HG02884 (cell line): ENCODE data around the gene IRAK3.
A peak's percentile ranks its signal among the peaks of the same experiment; 100 is the strongest.

Experiments
- ATAC-seq: cut with Tn5 transposase; IDR thresholded peaks from one replicate; pipeline ENCODE4 v1.9.1; 2021; ENCODE audit warnings: mild to moderate bottlenecking, moderate library complexity; ENCODE audit not compliant: unreplicated experiment

The IRAK3 gene

DNA sequence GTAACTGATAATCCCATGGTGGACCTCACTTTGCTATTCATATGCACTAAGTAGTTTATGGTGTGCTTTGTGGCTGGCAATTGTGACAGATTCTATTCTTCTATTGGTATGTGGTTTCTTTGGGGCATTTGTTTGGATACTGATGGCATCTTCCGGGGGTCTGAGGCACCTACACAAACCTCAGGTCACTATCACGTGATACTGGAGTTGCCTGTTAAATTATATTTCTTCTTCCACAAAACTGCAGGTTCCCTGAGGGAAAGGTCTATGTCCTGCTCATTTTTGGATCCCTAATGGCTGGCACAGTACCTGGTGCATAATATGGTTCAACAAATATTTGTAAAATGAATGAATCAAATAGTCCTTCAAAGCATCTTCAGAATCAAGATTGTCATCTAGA is 63.8 kb downstream of the IRAK3 start:
- no peak for ATAC-seq

DNA sequence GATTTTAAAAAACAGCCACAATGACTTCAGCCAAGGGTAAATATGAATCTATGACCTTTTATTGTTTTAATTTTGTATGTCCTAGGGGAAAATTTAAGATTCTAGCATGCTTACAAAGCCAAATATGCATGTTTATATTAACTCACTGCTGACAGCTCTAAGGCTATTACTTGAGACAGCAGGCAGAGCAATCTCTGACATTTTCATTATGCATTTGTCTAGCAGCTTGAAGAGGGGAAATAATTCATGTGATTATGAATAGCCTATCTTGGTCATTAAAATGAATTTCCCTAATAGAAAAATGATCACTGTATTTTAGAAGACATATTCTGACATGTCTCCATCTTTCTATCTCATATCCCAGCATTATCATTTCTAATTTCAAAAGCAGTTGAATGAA is 66.7 kb downstream of the IRAK3 start:
- ATAC-seq = no peak

DNA sequence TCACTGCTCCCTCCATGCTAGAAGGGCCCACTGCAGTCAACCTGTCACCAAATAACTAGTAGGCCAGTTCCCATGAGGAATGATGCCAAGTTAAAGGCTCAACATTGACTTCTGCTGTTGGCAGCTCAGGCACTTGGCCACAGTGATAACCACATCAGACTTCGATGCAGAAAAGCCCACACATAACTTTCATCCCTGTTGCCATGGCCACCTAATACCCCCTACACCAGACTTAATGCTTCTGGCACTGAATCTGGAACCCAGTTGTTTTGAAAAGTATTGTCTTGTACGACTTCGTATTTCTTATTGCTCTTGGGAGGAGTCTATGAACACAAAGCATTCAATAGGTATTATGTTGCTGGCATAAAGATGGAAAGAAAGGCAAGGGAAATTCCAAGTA is 69.0 kb downstream of the IRAK3 start:
- no peak for ATAC-seq

DNA sequence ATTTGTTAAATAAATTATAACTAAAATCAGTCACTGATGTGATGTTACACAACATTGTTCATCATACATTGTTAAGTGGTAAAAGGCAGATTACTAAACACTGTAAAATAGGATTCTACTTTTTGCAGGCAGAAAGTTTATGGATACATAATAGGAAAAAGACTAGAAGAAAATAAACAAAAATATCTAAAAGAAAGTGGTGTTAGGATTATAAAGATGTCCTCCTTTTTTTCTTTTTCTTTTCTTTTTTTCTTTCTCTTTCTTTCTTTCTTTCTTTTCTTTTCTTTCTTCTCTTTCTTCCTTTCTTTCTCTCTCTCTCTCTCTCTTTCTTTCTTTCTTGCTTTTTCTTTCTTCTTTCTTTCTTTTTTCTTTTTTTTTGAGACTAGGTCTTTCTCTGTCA is 73.7 kb downstream of the IRAK3 start:
- ATAC-seq = no peak

DNA sequence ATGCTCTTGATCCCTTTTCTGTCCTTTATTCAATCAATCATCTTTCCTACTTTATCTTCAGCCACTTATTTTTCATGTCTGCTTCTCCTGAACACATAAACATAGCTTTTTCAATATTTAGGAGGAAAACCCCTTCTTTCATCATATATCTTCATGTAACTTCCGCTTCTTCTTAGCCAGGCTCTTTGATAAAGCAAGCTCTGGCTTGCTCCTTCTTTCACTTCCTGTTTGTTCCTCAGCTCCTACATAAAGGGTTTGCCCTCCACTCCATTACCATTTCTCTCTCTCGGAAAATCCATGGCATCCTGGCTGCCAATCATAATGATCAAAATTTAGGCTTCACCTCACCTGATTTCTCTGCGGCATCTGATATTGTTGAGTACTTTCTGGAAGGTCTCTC is 79.5 kb downstream of the IRAK3 start:
- ATAC-seq = no peak

DNA sequence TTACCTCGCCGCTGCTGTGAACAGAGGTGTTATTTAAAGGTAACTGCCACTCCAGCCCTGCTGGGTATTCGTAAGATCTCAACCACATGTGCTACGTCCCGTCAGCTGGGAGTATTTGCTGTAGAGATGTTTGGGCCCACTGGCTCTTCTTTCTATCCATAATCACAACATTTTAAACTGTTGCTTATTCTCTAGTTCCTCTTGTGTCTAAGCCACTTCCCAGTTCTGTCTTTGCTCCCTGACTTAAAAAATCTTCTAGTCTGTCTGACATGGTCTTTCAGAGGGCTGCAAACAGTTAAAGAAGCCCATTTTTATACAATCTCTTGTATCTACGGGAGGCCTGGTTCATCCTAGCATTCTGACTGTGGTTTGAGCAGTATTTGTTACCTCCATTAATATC is 80.1 kb downstream of the IRAK3 start:
- ATAC-seq = no peak

DNA sequence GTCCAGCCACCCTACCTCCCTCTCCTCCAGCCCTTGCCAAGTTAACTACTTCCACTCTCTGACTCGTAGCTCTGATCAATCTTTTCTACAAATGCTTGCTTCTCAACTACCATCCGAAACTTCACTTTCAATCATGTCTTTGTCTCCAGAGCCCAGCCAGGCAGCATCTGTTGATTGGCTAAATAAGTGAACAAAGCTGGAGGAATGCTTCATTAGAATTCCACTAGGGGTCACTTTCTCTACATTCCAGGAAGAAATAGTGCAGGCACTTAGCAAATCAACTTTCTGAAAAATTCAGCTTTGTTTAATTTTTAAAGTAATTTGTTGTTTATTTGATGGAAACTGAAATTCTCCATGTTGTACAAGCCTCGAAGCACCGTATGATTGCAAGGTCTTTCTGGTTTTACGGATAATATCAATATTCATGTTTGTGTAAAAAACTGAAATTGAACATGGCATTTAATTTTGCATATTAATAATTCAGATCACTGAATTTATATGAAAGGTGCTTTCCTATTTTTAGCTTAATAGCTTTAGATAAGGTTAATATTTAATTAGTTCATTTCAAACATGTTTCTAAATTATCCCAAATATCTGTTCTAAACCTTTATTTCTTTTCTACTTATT is 80.9 kb downstream of the IRAK3 start:
- no peak for ATAC-seq

DNA sequence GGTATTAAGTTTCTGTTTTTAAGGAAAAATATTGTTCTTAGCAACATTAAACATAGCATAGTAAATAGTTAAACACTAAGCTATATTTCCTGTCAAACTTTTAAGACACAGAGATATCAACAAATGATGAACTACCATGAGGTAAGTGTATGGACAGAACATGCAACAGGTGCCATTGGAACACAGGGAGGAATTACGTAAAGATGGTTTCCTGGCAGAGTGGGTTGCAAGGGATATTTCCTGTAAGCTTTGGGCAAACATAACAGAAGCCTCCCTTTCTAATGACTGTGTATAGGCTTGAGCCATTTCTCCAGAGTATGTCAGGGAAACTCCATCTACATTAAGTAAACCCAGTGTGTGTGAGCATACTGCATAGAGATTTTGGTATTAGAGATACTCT is 81.6 kb downstream of the IRAK3 start:
- no peak for ATAC-seq

DNA sequence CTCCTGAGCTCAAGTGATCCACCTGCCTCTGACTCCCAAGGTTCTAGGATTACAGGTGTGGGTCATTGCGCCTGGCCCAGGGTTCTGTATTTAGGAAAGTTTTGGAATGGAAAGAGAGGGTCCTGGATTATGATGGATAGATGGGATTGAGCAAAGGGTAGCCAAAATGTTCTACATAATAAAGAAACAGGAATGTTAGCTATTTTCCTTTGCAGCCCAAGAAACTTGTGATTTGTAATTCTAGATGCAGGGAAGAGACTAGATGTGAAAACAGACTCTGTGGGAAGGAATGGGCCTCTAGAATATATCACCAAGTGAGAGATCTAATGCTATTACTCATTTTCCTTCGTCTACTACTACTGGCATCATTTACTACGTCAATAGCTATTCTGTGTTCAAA is 83.6 kb downstream of the IRAK3 start:
- ATAC-seq = no peak

DNA sequence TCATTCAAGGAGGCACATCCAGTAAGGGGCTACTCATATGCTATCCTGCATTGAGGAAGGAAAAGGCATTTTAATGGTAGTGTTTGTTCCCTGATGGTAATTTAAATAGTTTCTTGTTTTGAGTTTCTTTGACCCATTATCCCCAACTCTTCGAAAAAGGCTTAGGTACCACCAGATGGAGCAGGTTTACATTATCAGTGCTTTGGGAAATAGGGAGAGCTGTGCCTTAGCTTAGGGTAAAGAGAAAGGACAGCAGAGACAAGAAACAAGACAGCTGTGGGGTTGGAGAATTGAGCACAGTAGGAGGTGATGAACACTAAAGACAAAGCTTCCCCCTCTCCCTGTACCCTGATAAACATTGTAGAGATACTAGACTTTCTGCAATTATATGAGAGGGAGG is 84.1 kb downstream of the IRAK3 start:
- ATAC-seq = no peak

DNA sequence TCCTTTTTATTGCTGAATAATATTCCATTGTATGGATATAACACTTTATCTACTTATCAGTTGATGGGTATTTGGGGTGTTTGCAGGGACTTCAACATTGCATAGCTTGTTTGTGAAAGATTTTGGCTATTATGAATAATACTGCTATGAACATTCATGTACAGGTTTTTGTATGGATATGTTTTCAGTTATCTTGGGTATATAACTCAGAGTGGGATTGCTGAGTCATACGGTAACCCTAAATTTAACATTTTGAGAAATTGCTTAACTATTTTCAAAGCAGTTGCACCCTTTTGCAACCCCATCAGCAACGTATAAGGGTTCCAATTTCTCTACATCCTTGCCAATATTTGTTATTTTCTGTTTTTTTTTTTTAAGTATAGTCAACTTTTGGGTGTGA is 86.0 kb downstream of the IRAK3 start:
- peak; percentile 72 for ATAC-seq

DNA sequence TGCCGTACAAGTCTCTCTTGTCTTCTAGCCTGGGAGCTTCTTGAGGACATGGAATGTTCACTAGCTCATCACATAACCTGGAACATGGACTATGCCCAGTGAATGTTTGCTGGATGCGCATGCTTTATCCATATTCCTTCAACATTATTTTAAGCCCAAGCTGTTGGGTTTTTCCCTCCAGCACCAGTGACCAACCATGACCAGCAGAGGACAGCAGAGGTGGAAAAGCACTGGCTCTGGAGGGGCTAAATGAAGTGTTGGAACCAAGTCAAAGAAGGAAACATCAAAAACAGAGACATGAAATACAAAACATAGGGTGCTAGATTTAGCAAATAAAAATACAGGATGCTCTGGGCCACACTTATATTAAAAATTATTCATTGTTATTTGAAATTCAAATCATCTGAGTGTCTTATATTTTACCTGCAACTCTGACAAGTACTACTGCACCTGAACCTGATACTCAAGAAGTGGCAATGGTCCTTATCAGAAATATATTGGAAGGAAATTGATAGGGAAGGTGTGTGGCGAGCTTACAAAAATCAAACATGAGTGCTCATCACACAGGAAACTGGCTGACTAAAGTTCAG is 90.2 kb downstream of the IRAK3 start:
- ATAC-seq = no peak

DNA sequence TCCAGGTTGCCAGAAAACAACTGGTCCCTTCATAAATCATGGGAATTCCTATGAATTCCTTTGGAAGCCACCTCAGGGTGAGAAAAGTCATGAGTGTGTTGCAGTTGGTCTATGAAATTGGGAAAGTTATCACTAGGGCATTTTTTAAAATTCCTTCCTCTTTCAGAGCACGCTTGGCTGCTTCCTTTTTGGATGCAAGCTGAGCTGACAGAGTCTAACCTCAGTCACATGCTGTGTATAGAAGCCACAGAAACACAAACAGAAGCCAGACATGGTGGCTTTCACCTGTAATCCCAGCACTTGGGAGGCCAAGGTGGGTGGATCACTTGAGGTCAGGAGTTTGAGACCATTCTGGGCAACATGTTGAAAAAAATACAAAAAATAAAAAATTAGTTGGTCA is 91.5 kb downstream of the IRAK3 start:
- ATAC-seq = no peak

DNA sequence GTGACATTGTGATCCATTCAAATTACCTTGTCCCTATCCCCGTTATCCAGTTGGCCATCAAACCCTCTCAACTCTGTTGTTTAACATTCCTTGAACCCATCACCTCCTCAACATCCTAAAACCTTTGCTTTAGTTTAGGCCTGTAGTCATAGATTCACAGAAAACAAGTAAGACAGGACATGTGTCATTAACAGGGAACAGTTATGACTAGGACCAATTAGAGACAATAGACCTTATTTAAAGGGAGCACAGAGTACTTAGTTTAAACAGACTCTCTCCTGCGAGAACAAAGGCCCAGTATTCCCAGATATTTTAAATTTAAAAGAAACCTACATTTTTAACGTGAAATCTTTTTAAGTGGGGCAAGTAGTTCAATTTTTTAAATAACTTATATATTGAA is 93.2 kb downstream of the IRAK3 start:
- ATAC-seq = no peak

DNA sequence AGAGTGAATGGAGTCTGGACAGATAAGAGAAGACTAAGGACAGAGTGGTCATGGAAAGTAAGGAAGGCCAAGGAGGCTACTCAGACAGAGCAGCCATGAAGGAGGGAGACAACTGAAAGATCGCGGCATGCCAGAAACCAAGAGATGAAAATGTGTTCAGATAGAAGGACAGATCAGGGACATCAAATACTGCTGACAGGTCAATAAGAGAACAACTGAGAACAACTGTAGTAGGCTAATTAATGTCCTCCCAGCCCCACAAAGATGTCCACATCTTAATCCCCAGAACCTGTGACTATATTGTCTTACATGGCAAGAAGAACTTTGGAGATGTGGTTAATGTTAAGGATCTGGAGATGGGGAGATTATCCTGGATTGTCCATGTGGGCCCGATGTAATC is 98.3 kb downstream of the IRAK3 start:
- no peak for ATAC-seq

DNA sequence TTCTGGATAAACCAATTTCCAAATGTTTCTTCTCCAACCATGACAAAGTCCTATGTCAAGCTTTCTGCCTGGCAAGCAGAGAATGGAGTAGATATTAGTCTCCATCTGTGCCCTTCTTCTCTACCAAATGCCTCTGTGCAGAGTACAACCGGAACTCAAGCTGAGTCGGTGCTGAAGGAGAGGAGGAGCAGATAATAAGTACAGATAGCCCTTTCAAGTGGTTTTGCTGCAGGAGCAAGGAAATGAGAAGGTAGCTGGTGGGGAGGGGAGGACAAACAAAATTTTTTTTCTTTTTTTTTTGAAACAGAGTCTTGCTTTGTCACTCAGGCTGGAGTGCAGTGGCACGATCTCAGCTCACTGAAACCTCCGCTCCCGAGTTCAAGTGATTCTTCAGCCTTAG is 99.1 kb downstream of the IRAK3 start:
- ATAC-seq = no peak

DNA sequence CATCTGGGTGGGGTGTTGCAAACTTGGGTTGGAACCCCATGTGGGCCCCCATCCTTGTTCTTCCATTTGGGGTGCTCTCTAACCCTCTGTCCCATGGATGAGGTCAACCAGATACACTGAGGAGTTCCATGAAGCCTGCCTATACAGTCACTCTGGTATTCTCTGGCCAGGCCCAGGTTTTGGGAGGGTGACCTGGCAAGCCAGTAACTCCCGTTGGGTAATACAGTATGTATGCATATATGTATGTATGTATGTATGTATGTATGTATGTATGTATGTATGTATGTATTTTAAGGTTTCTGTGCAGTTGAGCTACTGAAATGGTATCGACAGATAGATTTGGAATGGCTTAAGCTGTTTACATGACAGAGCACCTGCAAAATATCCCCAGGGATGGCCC is 100.5 kb downstream of the IRAK3 start:
- no peak for ATAC-seq

DNA sequence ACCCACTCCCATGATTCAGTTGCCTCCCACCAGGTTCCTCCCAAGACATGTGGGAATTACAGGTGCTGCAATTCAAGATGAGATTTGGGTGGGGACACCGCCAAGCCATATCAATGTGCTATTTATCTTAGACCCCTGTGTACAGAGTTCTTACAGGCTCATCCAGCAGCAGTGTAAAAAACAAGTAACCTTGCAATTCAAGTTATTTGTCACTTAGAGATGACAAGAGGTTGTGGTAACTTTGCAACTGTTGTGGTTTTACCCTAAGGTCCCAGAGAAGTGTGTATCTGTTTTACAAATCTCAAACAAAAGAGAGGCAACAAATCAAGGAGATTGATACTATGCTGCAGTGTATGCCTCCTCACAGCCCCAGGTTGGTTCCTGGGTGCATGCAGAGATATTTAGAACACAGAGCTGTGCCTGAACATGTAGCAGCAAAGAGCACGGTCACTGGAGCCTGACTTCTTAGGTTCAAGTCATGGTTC is 101.7 kb downstream of the IRAK3 start:
- ATAC-seq = no peak

DNA sequence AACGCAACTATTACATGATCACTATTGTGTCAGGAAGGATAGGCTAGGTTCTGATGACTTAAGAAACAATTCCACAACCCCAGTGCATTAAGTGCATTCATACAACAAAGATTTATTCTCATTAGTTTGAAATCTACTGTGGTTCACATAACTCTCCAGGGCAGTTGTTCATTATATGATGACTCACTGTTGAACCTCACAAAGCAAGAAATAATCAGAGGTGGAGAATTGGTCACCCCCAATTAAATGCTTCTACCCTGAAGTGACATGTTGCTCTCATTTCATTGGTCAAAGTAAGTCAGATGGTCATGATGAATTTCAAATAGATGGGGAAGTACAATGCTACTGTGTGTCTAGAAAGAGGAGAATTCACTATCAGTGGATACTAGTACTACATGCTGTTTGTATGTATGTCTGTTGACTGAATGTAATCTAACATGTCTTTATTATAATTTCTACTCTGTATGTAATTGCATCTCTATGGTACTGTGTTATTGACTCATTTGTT is 107.2 kb downstream of the IRAK3 start:
- no peak for ATAC-seq

DNA sequence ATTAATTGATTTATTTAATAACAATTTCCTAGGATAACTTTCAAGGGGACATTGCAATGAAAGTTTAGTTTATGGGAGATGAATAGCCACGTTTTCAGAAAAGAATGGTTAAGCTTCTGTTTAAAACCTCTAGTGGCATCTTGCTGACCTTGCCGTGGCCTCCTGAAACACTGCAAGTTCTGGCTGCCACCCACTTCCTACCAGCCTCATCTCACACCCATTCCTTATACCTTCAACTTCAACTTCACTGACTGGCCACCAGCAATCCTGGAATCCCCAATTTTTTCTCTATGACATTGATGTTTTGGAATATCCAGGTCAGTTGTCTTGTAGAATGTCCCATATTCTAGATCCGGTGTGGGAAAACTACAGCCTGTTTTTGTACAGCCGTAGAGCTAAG is 108.1 kb downstream of the IRAK3 start:
- ATAC-seq = no peak

DNA sequence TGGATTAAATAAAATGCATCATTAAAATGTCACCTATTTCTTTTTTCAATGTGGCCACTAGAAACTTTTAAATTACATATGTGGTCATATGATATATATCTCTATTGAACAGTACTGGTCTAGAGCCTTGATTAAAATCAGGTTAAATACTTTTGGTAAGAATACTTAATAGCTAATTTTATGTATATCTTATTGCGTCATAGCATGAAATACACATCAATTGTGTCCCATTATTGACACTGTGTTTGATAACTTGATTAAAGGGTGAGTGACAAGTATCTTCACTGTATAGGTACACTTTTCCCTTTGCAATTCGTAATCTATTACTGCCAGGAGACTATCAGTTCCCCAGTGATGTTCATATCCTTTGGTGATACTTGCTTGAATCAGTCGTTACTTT is 108.9 kb downstream of the IRAK3 start:
- no peak for ATAC-seq

DNA sequence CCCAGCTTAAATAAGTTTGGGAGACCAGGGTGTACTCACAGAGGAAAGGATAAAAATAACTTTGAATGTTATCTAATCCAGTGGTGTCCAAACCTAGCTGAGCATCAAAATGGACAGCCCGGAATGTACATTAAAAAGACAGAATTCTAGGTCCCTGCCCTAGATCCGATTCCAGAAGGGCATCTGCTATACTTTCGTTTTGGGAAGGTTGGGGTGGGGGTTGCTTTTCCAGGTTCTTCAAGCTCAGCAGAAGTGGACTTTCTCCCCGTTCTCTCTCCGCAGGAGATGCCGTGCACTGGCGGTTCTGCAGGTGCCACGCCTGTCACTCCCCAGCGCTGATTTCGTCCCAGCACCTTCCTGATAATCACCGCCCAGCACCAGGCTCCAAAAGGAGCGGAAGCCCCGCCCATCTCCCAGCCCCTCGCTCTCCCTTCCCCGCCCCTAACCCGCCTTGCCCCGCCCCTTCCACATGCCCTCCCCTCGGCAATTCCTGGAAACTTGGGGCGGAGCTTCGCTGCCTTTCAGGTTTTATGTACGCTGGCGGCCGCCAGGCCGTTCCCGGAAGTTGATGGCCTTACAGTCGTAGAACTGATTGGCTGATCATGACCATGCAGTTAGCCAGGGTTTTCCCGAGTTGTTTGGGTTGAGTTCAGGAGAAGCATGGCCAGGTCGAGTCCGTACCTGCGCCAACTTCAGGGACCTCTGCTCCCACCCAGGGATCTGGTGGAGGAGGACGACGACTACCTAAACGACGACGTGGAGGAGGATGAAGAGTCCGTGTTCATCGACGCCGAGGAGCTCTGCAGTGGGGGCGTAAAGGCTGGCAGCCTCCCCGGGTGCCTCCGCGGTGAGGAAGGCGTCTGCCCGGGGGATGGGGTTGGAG is 113.2 kb downstream of the IRAK3 start, which contains the start of gene HELB:
HELB (plus strand) TSS at position 550 of the 883 bp plus-strand sequence; CDS start at position 661, 111 bp downstream.
- peak; percentile 86 for ATAC-seq
